GM18505 (cell line): ENCODE results near the gene HRAS.

Experiments
- ATAC-seq: cut with Tn5 transposase; IDR thresholded peaks from one replicate; pipeline ENCODE4 v1.9.1; 2021; ENCODE audit not compliant: unreplicated experiment
- POLR2A ChIP-seq: IDR thresholded peaks from 4 replicates; pipeline ENCODE4 v1.6.1; 2011; ENCODE audit warnings: borderline replicate concordance; ENCODE audit not compliant: insufficient read depth, insufficient read length; ENCODE audit errors: extremely low read depth

Gene HRAS

GRCh38 chr11:512761-513595 lies 22.4 kb downstream of the HRAS start:
- no peak for ATAC-seq
- TF ChIP-seq POLR2A, result no peak

- no peak for TF ChIP-seq POLR2A
- ATAC-seq, result no peak
Measured at GRCh38 chr11:508956-509355, 26.4 kb downstream of the HRAS start.

- ATAC-seq, result no peak
- no peak for TF ChIP-seq POLR2A
Measured at GRCh38 chr11:507727-508515, 27.5 kb downstream of the HRAS start.

- ATAC-seq, result peak; percentile 45
Measured at GRCh38 chr11:506995-507726, 28.2 kb downstream of the HRAS start, which contains the start of gene RNH1. Gene RNH1 (minus strand): TSS chr11:507242. CDS start chr11:502162, 5,080 bp downstream.

GRCh38 chr11:506238-506994 lies 29.0 kb downstream of the HRAS start:
- TF ChIP-seq POLR2A, result peak; percentile 78
- peak; percentile 62 for ATAC-seq

More at GRCh38 chr11:506995-507726, 28.2 kb downstream of the HRAS start, which contains the start of gene RNH1:
- peak; percentile 79 for TF ChIP-seq POLR2A

- no peak for ATAC-seq
- no peak for TF ChIP-seq POLR2A
Measured at GRCh38 chr11:504994-505344, 30.4 kb downstream of the HRAS start.

- peak; percentile 20 for TF ChIP-seq POLR2A
- no peak for ATAC-seq
Measured at GRCh38 chr11:504053-504993, 31.1 kb downstream of the HRAS start.

- peak; percentile 62 for TF ChIP-seq POLR2A
- ATAC-seq, result no peak
Measured at GRCh38 chr11:503179-503981, 32.0 kb downstream of the HRAS start.

- ATAC-seq, result no peak
- TF ChIP-seq POLR2A, result no peak
Measured at GRCh38 chr11:502288-503178, 32.8 kb downstream of the HRAS start.

- no peak for ATAC-seq
- no peak for TF ChIP-seq POLR2A
Measured at GRCh38 chr11:501683-502287, 33.6 kb downstream of the HRAS start.
